ENCODE data around the gene ATG7. TPM values are rescaled to one million over a fixed set of nuclear protein-coding genes. Genes with fewer than 3 reads are reported as not detected.

Gene ATG7
- total RNA-seq, 1 experiment from 2014 or later = 56.1 TPM

GRCh38 chr3:11445883-11446282 lies 173.7 kb downstream of the ATG7 start:
- Histone ChIP-seq H3F3A (ENCODE audit: insufficient read depth, low read depth) (no peaks in the 10 kb centered on the region), H4K20me1 (ENCODE audit: insufficient read depth) (no peaks in the 10 kb centered on the region), H3K9me3 (ENCODE audit: insufficient read depth, low read depth) (no peaks in the 10 kb centered on the region), H3K79me2 (ENCODE audit: low read depth) (no peaks in the 10 kb centered on the region), H3K9me2 (ENCODE audit: insufficient read depth) (no peaks in the 10 kb centered on the region; the same call in 1 of the 2 replicates), H3K4me2 (no peak overlapping the region), H3K4me3 (no peak overlapping the region), H3K27ac (no peak overlapping the region), H3K36me3 (ENCODE audit: low read depth) (no peaks in the 10 kb centered on the region), H3K4me1 (replicated peaks; ENCODE audit: insufficient read depth) (no peaks in the 10 kb centered on the region), H3K27me3 (ENCODE audit: insufficient read depth, low read depth) (no peaks in the 10 kb centered on the region), H2AFZ (no peak overlapping the region)
- no TSS peak for BruUV-seq (replicated peaks)
- no peak for TF ChIP-seq CTCF (conservative IDR thresholded peaks at IDR 0.05)
- TF ChIP-seq EZH2 (IDR thresholded peaks at IDR 0.05; ENCODE audit: low read depth) = no peak
- no peak for DNase-seq
- ChIA-PET CTCF (no interaction called here), POLR2A (ENCODE audit: unreplicated experiment) (no interaction called here)
- intact Hi-C loops (cut with micrococcal nuclease; ENCODE audit: unreplicated experiment) = no loop called here

- TF ChIP-seq CTCF (conservative IDR thresholded peaks at IDR 0.05) (no peak), EZH2 (IDR thresholded peaks at IDR 0.05; ENCODE audit: low read depth) (no peak)
- H3F3A ChIP-seq (ENCODE audit: insufficient read depth, low read depth) = no peaks in the 10 kb centered on the region
- no peak overlapping the region for H3K27ac ChIP-seq
- BruUV-seq (replicated peaks) = no TSS peak
- intact Hi-C loops (cut with micrococcal nuclease; ENCODE audit: unreplicated experiment) = no loop called here
- DNase-seq = no peak
- H4K20me1 ChIP-seq (ENCODE audit: insufficient read depth) = no peaks in the 10 kb centered on the region
- no peaks in the 10 kb centered on the region for H3K9me3 ChIP-seq (ENCODE audit: insufficient read depth, low read depth)
- ChIA-PET CTCF (no interaction called here), POLR2A (ENCODE audit: unreplicated experiment) (no interaction called here)
- no peak overlapping the region for H3K4me3 ChIP-seq
- no peak overlapping the region for H2AFZ ChIP-seq
- H3K4me2 ChIP-seq = no peak overlapping the region
- no peaks in the 10 kb centered on the region for H3K79me2 ChIP-seq (ENCODE audit: low read depth)
- no peaks in the 10 kb centered on the region for H3K27me3 ChIP-seq (ENCODE audit: insufficient read depth, low read depth)
- no peaks in the 10 kb centered on the region for H3K36me3 ChIP-seq (ENCODE audit: low read depth)
- no peaks in the 10 kb centered on the region for H3K4me1 ChIP-seq (replicated peaks; ENCODE audit: insufficient read depth)
- H3K9me2 ChIP-seq (ENCODE audit: insufficient read depth) = no peaks in the 10 kb centered on the region; the same call in 1 of the 2 replicates
Measured at GRCh38 chr3:11447584-11448200, 175.5 kb downstream of the ATG7 start.

GRCh38 chr3:11450015-11450414 lies 177.8 kb downstream of the ATG7 start:
- Histone ChIP-seq H3K79me2 (ENCODE audit: low read depth) (no peaks in the 10 kb centered on the region), H3K27me3 (ENCODE audit: insufficient read depth, low read depth) (no peaks in the 10 kb centered on the region), H3K36me3 (ENCODE audit: low read depth) (no peaks in the 10 kb centered on the region), H2AFZ (no peak overlapping the region), H3K9me3 (ENCODE audit: insufficient read depth, low read depth) (no peaks in the 10 kb centered on the region), H3F3A (ENCODE audit: insufficient read depth, low read depth) (no peaks in the 10 kb centered on the region), H3K4me3 (no peak overlapping the region), H3K4me2 (no peak overlapping the region), H3K27ac (no peak overlapping the region), H3K9me2 (ENCODE audit: insufficient read depth) (no peaks in the 10 kb centered on the region; the same call in 1 of the 2 replicates), H4K20me1 (ENCODE audit: insufficient read depth) (no peaks in the 10 kb centered on the region), H3K4me1 (replicated peaks; ENCODE audit: insufficient read depth) (no peaks in the 10 kb centered on the region)
- intact Hi-C loops (cut with micrococcal nuclease; ENCODE audit: unreplicated experiment) = no loop called here
- BruUV-seq (replicated peaks) = no TSS peak
- no peak for DNase-seq
- CTCF ChIA-PET = no interaction called here
- TF ChIP-seq EZH2 (IDR thresholded peaks at IDR 0.05; ENCODE audit: low read depth) (no peak), CTCF (conservative IDR thresholded peaks at IDR 0.05) (no peak)
- POLR2A ChIA-PET (ENCODE audit: unreplicated experiment) = no interaction called here

Measured in PC-9 (cell line).